ENCODE results near the gene SYNDIG1.

SYNDIG1 gene

GRCh38 chr20:24598996-24599395 is 129.6 kb downstream of the SYNDIG1 start:
- Histone ChIP-seq H3K4me1 (no peaks in the 10 kb centered on the region), H3K9ac (no peak overlapping the region), H3K36me3 (no peaks in the 10 kb centered on the region), H3K27ac (no peak overlapping the region), H3K4me3 (no peak overlapping the region), H4K20me1 (no peaks in the 10 kb centered on the region), H3K27me3 (no peaks in the 10 kb centered on the region), H3K4me2 (no peak overlapping the region), H3K9me3 (peaks cover 19% of the 10 kb centered on the region)
- TF ChIP-seq Cebpa-rat (IDR thresholded peaks at IDR 0.05): no peak

GRCh38 chr20:24600012-24600411 is 130.6 kb downstream of the SYNDIG1 start:
- no peaks in the 10 kb centered on the region for H4K20me1 ChIP-seq
- no peak overlapping the region for H3K4me2 ChIP-seq
- H3K9me3 ChIP-seq: peaks cover 22% of the 10 kb centered on the region
- no peak overlapping the region for H3K9ac ChIP-seq
- H3K27ac ChIP-seq: no peak overlapping the region
- no peak for TF ChIP-seq Cebpa-rat (IDR thresholded peaks at IDR 0.05)
- H3K4me3 ChIP-seq: no peak overlapping the region
- H3K27me3 ChIP-seq: no peaks in the 10 kb centered on the region
- H3K36me3 ChIP-seq: no peaks in the 10 kb centered on the region
- no peaks in the 10 kb centered on the region for H3K4me1 ChIP-seq

GRCh38 chr20:24603454-24603853 is 134.0 kb downstream of the SYNDIG1 start:
- peaks cover 5% of the 10 kb centered on the region for H3K4me1 ChIP-seq
- no peak overlapping the region for H3K4me2 ChIP-seq
- no peak for TF ChIP-seq Cebpa-rat (IDR thresholded peaks at IDR 0.05)

GRCh38 chr20:24604966-24605665 is 135.7 kb downstream of the SYNDIG1 start:
- Histone ChIP-seq H3K27me3 (no peaks in the 10 kb centered on the region), H3K4me1 (peaks cover 22% of the 10 kb centered on the region), H3K9ac (no peak overlapping the region), H3K36me3 (no peaks in the 10 kb centered on the region), H3K4me2 (no peak overlapping the region), H3K27ac (no peak overlapping the region), H3K4me3 (no peak overlapping the region), H3K9me3 (peaks cover 16% of the 10 kb centered on the region), H4K20me1 (no peaks in the 10 kb centered on the region)
- TF ChIP-seq Cebpa-rat (IDR thresholded peaks at IDR 0.05): no peak

More at GRCh38 chr20:24603454-24603853, 134.0 kb downstream of the SYNDIG1 start:
- Histone ChIP-seq H3K9me3 (peaks cover 16% of the 10 kb centered on the region), H3K36me3 (no peaks in the 10 kb centered on the region), H4K20me1 (no peaks in the 10 kb centered on the region), H3K27me3 (no peaks in the 10 kb centered on the region), H3K9ac (no peak overlapping the region), H3K27ac (no peak overlapping the region), H3K4me3 (no peak overlapping the region)

GRCh38 chr20:24605937-24606455 is 136.6 kb downstream of the SYNDIG1 start:
- Histone ChIP-seq H3K9me3 (peaks cover 7% of the 10 kb centered on the region; the same call in 1 of the 2 replicates), H4K20me1 (no peaks in the 10 kb centered on the region), H3K4me2 (no peak overlapping the region), H3K4me1 (peaks cover 31% of the 10 kb centered on the region), H3K27me3 (no peaks in the 10 kb centered on the region), H3K36me3 (no peaks in the 10 kb centered on the region), H3K27ac (no peak overlapping the region), H3K4me3 (no peak overlapping the region), H3K9ac (no peak overlapping the region)
- no peak for TF ChIP-seq Cebpa-rat (IDR thresholded peaks at IDR 0.05)

GRCh38 chr20:24607402-24607801 is 138.0 kb downstream of the SYNDIG1 start:
- Histone ChIP-seq H3K9me3 (peaks cover 4% of the 10 kb centered on the region; the same call in 1 of the 2 replicates), H3K9ac (no peak overlapping the region), H3K4me1 (peaks cover 41% of the 10 kb centered on the region), H3K27me3 (no peaks in the 10 kb centered on the region), H3K36me3 (no peaks in the 10 kb centered on the region), H3K4me3 (no peak overlapping the region), H3K27ac (no peak overlapping the region; the same call in 1 of the 2 replicates), H3K4me2 (no peak overlapping the region), H4K20me1 (no peaks in the 10 kb centered on the region)
- no peak for TF ChIP-seq Cebpa-rat (IDR thresholded peaks at IDR 0.05)

- no peaks in the 10 kb centered on the region for H3K27me3 ChIP-seq
- 0 out of 2 replicates have a peak, but pooled peaks cover 3% of the 10 kb centered on the region for H3K9me3 ChIP-seq
- no peaks in the 10 kb centered on the region for H4K20me1 ChIP-seq
- peak overlapping the region; percentile 56 for H3K9ac ChIP-seq
- H3K4me3 ChIP-seq: peak overlapping the region; percentile 13; the same call in 1 of the 2 replicates
- peaks cover 56% of the 10 kb centered on the region for H3K4me1 ChIP-seq
- peak; percentile 90 for TF ChIP-seq Cebpa-rat (IDR thresholded peaks at IDR 0.05)
- H3K27ac ChIP-seq: peak overlapping the region; percentile 76
- peak overlapping the region; percentile 84 for H3K4me2 ChIP-seq
- H3K36me3 ChIP-seq: no peaks in the 10 kb centered on the region
Measured at GRCh38 chr20:24608926-24609667, 139.7 kb downstream of the SYNDIG1 start.

- Histone ChIP-seq H3K9ac (peak overlapping the region; percentile 56), H3K27me3 (no peaks in the 10 kb centered on the region), H3K4me1 (peaks cover 61% of the 10 kb centered on the region), H3K36me3 (no peaks in the 10 kb centered on the region), H3K4me3 (peak overlapping the region; percentile 13; the same call in 1 of the 2 replicates), H3K4me2 (peak overlapping the region; percentile 84), H3K27ac (peak overlapping the region; percentile 76), H3K9me3 (no peaks in the 10 kb centered on the region), H4K20me1 (no peaks in the 10 kb centered on the region)
- no peak for TF ChIP-seq Cebpa-rat (IDR thresholded peaks at IDR 0.05)
Measured at GRCh38 chr20:24609757-24610156, 140.3 kb downstream of the SYNDIG1 start.

- Histone ChIP-seq H3K36me3 (no peaks in the 10 kb centered on the region), H3K4me3 (no peak overlapping the region), H3K9ac (no peak overlapping the region), H3K27me3 (no peaks in the 10 kb centered on the region), H3K4me2 (peak overlapping the region; percentile 84), H3K9me3 (no peaks in the 10 kb centered on the region), H3K27ac (peak overlapping the region; percentile 76), H3K4me1 (peaks cover 68% of the 10 kb centered on the region), H4K20me1 (no peaks in the 10 kb centered on the region)
- no peak for TF ChIP-seq Cebpa-rat (IDR thresholded peaks at IDR 0.05)
Measured at GRCh38 chr20:24610341-24611115, 141.1 kb downstream of the SYNDIG1 start.
